ENCODE measurements around the gene RGS4.

Gene RGS4

DNA sequence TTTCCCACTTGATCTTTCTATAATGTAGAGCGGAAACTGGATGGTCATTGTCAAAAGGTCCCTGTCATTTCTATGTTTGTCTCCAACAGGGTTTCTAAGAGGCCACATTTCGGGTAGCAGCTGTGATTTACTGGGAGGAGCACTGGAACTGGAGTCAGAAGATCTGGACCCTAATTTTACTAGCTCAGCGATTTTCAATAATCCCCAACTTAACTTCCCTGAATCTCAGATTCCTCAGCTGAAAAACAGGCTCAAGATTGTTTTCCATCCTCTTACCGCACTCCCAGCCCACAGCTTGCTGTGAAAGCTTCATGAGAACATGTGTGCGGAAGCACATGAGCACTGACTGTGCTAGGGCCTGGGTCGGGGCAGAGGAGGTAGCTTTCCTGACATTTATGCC, 19.9 kb upstream of the RGS4 start:
- DNase-seq (ENCODE audit: insufficient read length) (no peak), FAIRE-seq (no peak)
- TF ChIP-seq TAF1 (IDR thresholded peaks at IDR 0.05; ENCODE audit: borderline replicate concordance, low read depth, low read length) (no peak), POLR2A (IDR thresholded peaks at IDR 0.05; ENCODE audit: low read depth, low read length) (no peak)

DNA sequence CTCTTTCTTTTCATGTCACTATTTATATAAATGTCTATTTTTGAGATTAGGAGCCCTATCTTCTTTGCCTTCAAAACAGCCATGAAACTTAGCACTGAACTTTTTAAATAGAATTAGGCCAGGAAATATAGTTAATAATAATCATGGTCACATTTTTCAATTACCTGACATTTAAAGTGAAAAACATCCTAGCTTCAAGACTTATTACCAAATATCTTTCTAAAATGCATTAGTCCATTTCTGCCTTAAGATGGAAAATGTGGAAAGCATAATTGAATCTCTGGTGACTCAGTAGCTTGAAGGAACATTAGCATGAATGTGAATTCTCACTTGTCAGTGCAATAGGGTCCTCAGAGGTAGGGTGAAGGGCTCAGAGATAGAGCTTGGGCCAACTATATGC, 18.7 kb upstream of the RGS4 start:
- TF ChIP-seq POLR2AphosphoS5 (IDR thresholded peaks at IDR 0.05; ENCODE audit: low read depth, low read length) (no peak), TAF1 (IDR thresholded peaks at IDR 0.05; ENCODE audit: borderline replicate concordance, low read depth, low read length) (no peak), POLR2A (IDR thresholded peaks at IDR 0.05; ENCODE audit: low read depth, low read length) (no peak)
- FAIRE-seq: no peak
- DNase-seq (ENCODE audit: insufficient read length): no peak

DNA sequence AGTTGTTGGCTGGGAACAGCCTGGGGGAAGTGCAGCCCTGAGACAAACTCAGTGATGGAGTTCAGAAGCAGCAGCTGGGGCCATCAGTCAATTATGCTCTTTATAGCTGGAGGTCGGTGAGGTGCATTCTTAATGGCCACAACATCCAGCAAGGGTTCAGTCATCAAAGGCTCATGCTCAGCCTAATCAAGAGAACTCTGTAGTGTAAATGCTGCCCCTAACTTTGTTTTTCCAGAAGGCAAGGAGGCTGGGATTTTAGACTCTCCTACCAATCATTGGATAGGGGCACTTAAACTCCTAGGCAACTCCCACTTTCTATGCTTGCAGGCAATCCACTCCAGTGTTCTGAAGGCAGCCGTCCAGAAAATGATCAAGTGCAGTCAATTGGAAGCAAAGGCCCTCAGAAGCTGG, 15.0 kb upstream of the RGS4 start:
- DNase-seq (ENCODE audit: insufficient read length) (no peak), FAIRE-seq (no peak)
- TF ChIP-seq TAF1 (IDR thresholded peaks at IDR 0.05; ENCODE audit: borderline replicate concordance, low read depth, low read length): no peak
- no peak for TF ChIP-seq POLR2A (IDR thresholded peaks at IDR 0.05; ENCODE audit: low read depth, low read length)
- TF ChIP-seq POLR2AphosphoS5 (IDR thresholded peaks at IDR 0.05; ENCODE audit: low read depth, low read length): no peak

DNA sequence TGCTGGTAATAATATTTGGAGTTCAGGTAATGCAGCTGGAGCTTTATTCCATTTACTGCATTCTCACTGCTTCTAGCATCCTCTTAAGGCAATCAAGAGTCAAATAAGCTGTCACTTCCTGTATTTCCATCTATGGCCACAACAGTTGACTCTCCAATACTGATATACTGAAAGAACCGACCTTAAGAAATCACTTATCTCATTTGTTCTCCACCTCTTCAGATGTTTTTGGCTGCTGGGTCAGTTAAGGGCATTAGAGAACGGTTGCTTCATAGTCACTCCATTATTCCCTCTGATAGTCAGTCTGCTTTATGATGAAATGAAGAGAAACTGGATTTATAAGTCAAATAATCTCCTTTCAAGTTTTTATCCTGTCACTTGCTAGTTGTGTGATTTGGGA, 14.2 kb upstream of the RGS4 start:
- DNase-seq (ENCODE audit: insufficient read length) (no peak), FAIRE-seq (no peak)
- TF ChIP-seq POLR2A (IDR thresholded peaks at IDR 0.05; ENCODE audit: low read depth, low read length) (no peak), POLR2AphosphoS5 (IDR thresholded peaks at IDR 0.05; ENCODE audit: low read depth, low read length) (no peak), TAF1 (IDR thresholded peaks at IDR 0.05; ENCODE audit: borderline replicate concordance, low read depth, low read length) (no peak)

DNA sequence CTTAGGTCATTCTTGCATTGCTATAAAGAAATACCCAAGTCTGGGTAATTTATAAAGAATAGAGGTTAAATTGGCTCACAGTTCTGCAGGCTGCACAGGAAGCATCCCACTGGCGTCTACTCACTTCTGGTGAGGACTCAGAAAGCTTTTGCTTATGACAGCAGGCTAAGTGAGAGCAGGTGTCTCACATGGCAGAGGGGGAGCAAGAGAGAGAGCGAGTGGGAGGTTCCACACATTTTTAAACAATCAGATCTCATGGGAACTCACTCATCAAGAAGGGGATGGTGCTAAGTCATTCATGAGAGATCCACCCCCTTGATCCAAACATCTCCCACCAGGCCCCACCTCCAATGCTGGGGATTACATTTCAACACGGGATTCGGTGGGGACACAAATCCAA, 13.6 kb upstream of the RGS4 start:
- no peak for TF ChIP-seq POLR2AphosphoS5 (IDR thresholded peaks at IDR 0.05; ENCODE audit: low read depth, low read length)
- TF ChIP-seq POLR2A (IDR thresholded peaks at IDR 0.05; ENCODE audit: low read depth, low read length): no peak
- no peak for TF ChIP-seq TAF1 (IDR thresholded peaks at IDR 0.05; ENCODE audit: borderline replicate concordance, low read depth, low read length)
- FAIRE-seq: no peak
- DNase-seq (ENCODE audit: insufficient read length): no peak

DNA sequence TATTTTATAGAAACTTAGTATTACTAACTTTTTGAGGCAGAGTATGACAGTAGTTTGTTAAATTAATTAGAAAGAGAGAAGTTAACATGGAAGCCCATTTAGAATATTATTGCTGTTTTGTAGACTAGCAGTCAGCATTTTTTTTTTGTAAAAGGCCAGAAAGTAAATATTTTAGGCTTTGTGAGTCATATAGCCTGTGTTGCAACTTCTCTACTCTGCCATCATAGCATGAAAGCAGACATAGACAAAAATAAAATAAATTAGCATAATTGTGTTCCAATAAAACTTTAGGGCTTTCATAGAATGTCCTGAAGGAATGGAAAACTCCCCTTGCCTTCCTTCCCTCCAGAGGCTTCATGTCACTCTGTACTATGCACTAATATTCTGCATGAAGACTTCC, 12.3 kb upstream of the RGS4 start:
- FAIRE-seq: no peak
- TF ChIP-seq POLR2A (IDR thresholded peaks at IDR 0.05; ENCODE audit: low read depth, low read length): no peak
- TF ChIP-seq TAF1 (IDR thresholded peaks at IDR 0.05; ENCODE audit: borderline replicate concordance, low read depth, low read length): no peak
- no peak for TF ChIP-seq POLR2AphosphoS5 (IDR thresholded peaks at IDR 0.05; ENCODE audit: low read depth, low read length)
- no peak for DNase-seq (ENCODE audit: insufficient read length)

DNA sequence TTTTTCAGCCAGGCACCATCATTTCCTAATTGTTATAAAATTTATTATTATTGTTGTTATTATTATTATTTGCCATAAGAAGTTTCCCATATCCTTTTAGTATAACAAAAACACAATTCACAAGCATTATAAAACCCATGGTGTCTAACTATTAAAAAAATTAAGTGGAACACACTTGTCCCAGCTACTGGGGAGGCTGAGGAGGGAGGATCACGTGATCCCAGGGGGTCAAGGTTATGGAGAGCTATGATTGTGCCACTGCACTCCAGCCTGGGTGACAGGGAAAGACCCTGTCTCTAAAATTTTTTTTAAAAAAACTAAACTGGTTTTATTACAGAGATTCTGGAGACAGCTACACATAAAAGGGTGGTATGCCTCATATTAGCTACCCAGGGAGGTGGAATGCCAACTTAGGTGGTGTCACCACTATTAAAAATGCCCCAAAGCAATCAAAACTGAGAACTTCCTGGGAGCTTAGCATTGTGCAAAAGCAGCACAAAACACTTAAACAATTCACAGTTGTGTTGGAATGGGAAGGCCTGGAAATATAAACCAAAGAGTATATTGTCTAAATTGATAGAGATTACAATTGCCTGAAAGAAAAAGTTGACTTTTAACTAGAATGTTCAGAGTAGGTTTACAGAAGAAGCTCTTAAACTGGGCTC, 8.7 kb upstream of the RGS4 start:
- FAIRE-seq (no peak), DNase-seq (ENCODE audit: insufficient read length) (no peak)
- TF ChIP-seq POLR2AphosphoS5 (IDR thresholded peaks at IDR 0.05; ENCODE audit: low read depth, low read length) (no peak), TAF1 (IDR thresholded peaks at IDR 0.05; ENCODE audit: borderline replicate concordance, low read depth, low read length) (no peak), POLR2A (IDR thresholded peaks at IDR 0.05; ENCODE audit: low read depth, low read length) (no peak)

DNA sequence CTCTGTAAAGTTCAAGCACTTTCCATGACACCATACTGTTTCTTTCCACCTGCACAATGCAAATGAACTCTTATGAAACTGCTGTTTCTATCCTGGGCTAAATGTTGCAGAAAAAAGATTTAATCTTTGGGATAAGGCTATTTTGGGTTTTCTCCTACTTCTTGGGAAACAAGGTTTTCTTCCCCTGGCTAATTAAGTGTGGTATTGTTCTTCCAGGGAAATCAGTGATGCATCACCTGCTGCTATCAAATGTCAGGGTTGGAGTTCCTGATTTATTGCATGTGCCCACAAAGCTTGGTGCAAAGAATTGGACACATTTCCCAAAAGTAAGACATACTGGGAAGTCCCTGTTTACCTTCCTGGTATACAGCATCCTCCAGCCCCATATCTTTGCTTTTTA, 6.0 kb upstream of the RGS4 start:
- TF ChIP-seq POLR2AphosphoS5 (IDR thresholded peaks at IDR 0.05; ENCODE audit: low read depth, low read length) (no peak), POLR2A (IDR thresholded peaks at IDR 0.05; ENCODE audit: low read depth, low read length) (no peak), TAF1 (IDR thresholded peaks at IDR 0.05; ENCODE audit: borderline replicate concordance, low read depth, low read length) (no peak)
- FAIRE-seq: no peak
- no peak for DNase-seq (ENCODE audit: insufficient read length)

DNA sequence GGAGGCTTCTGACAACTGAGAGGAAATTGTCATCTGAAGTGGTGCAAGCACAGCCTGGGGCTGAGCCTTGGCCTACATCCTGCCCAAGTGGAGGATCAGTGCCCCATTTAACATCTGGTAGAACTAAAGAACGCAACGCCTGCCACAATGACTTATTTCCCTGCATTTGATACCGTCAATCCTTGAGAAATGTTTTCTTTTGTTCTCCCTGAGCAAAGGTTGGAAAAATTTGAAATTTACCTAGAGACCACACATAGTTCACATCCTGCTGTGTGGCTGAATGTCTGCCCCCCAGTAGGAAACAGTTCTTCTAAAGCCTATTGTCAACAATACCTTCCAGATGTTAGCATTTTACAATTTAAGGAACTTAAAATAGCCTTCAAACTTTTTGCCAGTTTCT, 5.6 kb upstream of the RGS4 start:
- TF ChIP-seq TAF1 (IDR thresholded peaks at IDR 0.05; ENCODE audit: borderline replicate concordance, low read depth, low read length): no peak
- no peak for TF ChIP-seq POLR2A (IDR thresholded peaks at IDR 0.05; ENCODE audit: low read depth, low read length)
- no peak for TF ChIP-seq POLR2AphosphoS5 (IDR thresholded peaks at IDR 0.05; ENCODE audit: low read depth, low read length)
- FAIRE-seq (no peak), DNase-seq (ENCODE audit: insufficient read length) (no peak)

DNA sequence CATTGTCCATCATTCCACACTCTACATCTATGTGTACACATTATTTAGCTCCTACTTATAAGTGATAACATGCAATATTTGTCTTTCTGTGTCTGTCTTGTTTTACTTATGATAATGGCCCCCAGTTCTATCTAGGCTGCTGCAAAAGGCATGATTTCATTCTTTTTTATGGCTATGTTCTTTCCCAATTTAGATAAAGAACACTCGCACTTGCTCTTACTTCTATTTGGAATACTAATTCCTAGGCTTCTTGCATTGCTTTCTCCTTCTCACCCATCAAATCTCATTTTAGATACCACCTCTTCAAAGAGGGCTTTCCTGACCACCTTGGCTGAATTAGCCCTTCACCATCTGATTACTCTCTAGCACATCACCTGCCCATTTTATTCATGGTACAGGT, 3.0 kb upstream of the RGS4 start:
- DNase-seq (ENCODE audit: insufficient read length) (no peak), FAIRE-seq (no peak)
- no peak for TF ChIP-seq POLR2A (IDR thresholded peaks at IDR 0.05; ENCODE audit: low read depth, low read length)
- TF ChIP-seq TAF1 (IDR thresholded peaks at IDR 0.05; ENCODE audit: borderline replicate concordance, low read depth, low read length): no peak
- no peak for TF ChIP-seq POLR2AphosphoS5 (IDR thresholded peaks at IDR 0.05; ENCODE audit: low read depth, low read length)

DNA sequence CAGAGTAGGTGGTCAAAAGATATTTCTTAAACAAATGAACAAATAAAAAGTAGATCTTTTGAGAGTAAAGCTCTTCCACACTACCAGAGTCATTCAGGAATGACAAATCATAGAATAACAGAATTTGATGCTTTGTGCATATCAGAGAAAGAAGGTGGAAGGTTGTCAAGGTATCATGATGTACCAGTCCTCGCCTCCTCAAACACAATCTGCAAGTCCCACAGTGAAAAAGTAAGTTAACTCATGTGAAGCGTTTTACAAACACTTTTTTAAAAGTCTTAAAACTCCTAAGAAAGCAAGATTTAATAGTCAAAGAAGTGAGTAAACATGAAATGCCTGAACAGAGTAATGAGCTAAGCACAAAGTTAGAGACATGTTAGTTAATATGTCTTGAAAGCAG, 2.5 kb upstream of the RGS4 start:
- no peak for TF ChIP-seq TAF1 (IDR thresholded peaks at IDR 0.05; ENCODE audit: borderline replicate concordance, low read depth, low read length)
- TF ChIP-seq POLR2AphosphoS5 (IDR thresholded peaks at IDR 0.05; ENCODE audit: low read depth, low read length): no peak
- TF ChIP-seq POLR2A (IDR thresholded peaks at IDR 0.05; ENCODE audit: low read depth, low read length): no peak
- FAIRE-seq (no peak), DNase-seq (ENCODE audit: insufficient read length) (no peak)

DNA sequence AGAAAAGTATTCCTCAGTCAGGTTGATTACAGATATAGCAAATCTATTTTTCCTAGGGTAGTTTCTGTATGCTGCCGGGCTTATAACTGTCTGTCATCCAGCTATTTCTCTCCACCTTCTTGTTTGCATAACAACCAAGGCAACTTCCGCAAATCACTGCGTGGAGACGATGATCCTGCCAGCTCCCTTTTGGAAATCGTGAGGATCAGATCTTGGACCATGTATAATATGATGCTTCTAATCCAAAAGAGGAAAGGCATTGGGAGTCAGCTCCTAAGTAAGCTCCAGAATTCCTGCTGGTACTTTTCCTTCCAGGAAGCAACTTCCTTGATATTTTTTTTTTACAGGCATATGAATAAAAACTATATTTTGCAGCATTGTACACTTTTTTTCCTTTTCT, 445 bp upstream of the RGS4 start:
- FAIRE-seq (no peak), DNase-seq (ENCODE audit: insufficient read length) (no peak)
- TF ChIP-seq TAF1 (IDR thresholded peaks at IDR 0.05; ENCODE audit: borderline replicate concordance, low read depth, low read length): no peak
- TF ChIP-seq POLR2AphosphoS5 (IDR thresholded peaks at IDR 0.05; ENCODE audit: low read depth, low read length): no peak
- no peak for TF ChIP-seq POLR2A (IDR thresholded peaks at IDR 0.05; ENCODE audit: low read depth, low read length)
